Measurements from ENCODE around the gene IMP4. TPM values are rescaled to one million over a fixed set of nuclear protein-coding genes. Genes with fewer than 3 reads are reported as not detected.

Gene IMP4
- total and polyA plus RNA-seq, 2 of the 13 experiments (the other 11 are each of a cell fraction or from before 2014, with no cell fraction given): 142 to 158 TPM

GRCh38 chr2:130391058-130391871, 48.6 kb downstream of the IMP4 start (continued):
- TF ChIP-seq TCF12 (IDR thresholded peaks at IDR 0.05): no peak
- TF ChIP-seq TCF12 (CRISPR knock-in tag; IDR thresholded peaks at IDR 0.05): 0 out of 2 replicates have a peak, but pooled peaks have one; percentile 39
- peak; percentile 32 for TF ChIP-seq ZHX2 (IDR thresholded peaks at IDR 0.05; ENCODE audit: low read depth)
- no peak for TF ChIP-seq ZHX2 (CRISPR knock-in tag; IDR thresholded peaks at IDR 0.05; ENCODE audit: borderline replicate concordance)
- TF ChIP-seq ZNF552 (CRISPR knock-in tag; IDR thresholded peaks at IDR 0.05; ENCODE audit: borderline replicate concordance): 0 out of 2 replicates have a peak, but pooled peaks have one; percentile 15
- TF ChIP-seq SALL1 (CRISPR knock-in tag; IDR thresholded peaks at IDR 0.05): peak; percentile 45; the same call in 1 of the 2 replicates
- no peak for TF ChIP-seq ZNF841 (CRISPR knock-in tag; IDR thresholded peaks at IDR 0.05; ENCODE audit: borderline replicate concordance)
- TF ChIP-seq PHB2 (IDR thresholded peaks at IDR 0.05; ENCODE audit: partially characterized antibody): no peak
- no peak for TF ChIP-seq ZBTB40 (IDR thresholded peaks at IDR 0.05)
- peak; percentile 13; the same call in 1 of the 2 replicates for TF ChIP-seq ZBTB40 (CRISPR knock-in tag; IDR thresholded peaks at IDR 0.05)
- no peak for TF ChIP-seq MIXL1 (CRISPR knock-in tag; IDR thresholded peaks at IDR 0.05)
- TF ChIP-seq ZNF292 (CRISPR knock-in tag; IDR thresholded peaks at IDR 0.05; ENCODE audit: borderline replicate concordance, low read depth): peak; percentile 91
- TF ChIP-seq KLF13 (CRISPR knock-in tag; IDR thresholded peaks at IDR 0.05): no peak
- TF ChIP-seq NFE2L2 (IDR thresholded peaks at IDR 0.05; ENCODE audit: low read length): no peak
- TF ChIP-seq ZNF746 (CRISPR knock-in tag; IDR thresholded peaks at IDR 0.05): no peak
- TF ChIP-seq SKI (IDR thresholded peaks at IDR 0.05; ENCODE audit: partially characterized antibody): no peak
